WTC11 (cell line): ENCODE results near the gene ATAD3C. TPM values are rescaled to one million over a fixed set of nuclear protein-coding genes. Genes with fewer than 3 reads are reported as not detected.
"Not testable (repeated sequence)": the region's sequence is repeated elsewhere in the genome, so short reads cannot be mapped to it uniquely, and the experiment has no call there.

Experiments
- ATAC-seq: fragments of 200-7000 bp; cut with Tn5 transposase; 2 replicates; pipeline ENCODE4 v1.10.0; 2021; ENCODE audit warnings: mild to moderate bottlenecking, moderate library complexity
- CTCF ChIA-PET: fragments of 300-600 bp; sonication (Branson Sonifier 250); formaldehyde crosslinking; loops from one replicate; lab custom pipeline; 2021; ENCODE audit warnings: antibody characterized with exemption; lab: Charles Lee
- POLR2A ChIA-PET: fragments of 350-600 bp; sonication (Branson Sonifier 250); formaldehyde crosslinking; loops from one replicate; lab custom pipeline; 2021; ENCODE audit warnings: antibody characterized with exemption; lab: Charles Lee
- DNase-seq: peaks from one replicate; pipeline ENCODE4 v3.0.0; 2021; ENCODE audit warnings: low spot score
- H3K27ac Mint-ChIP-seq: 2 replicates; pipeline ENCODE4 v1.8.0; 2021; ENCODE audit warnings: mixed read lengths
- H3K27me3 Mint-ChIP-seq: 2 replicates; pipeline ENCODE4 v1.8.0; 2021; ENCODE audit warnings: low read depth, mild to moderate bottlenecking, moderate library complexity, mixed read lengths
- H3K36me3 Mint-ChIP-seq: 2 replicates; pipeline ENCODE4 v1.8.0; 2021; ENCODE audit warnings: mixed read lengths
- H3K4me1 Mint-ChIP-seq: 2 replicates; pipeline ENCODE4 v1.8.0; 2022; ENCODE audit warnings: mixed read lengths
- H3K4me3 Mint-ChIP-seq: 2 replicates; pipeline ENCODE4 v1.8.0; 2021; ENCODE audit warnings: mild to moderate bottlenecking, moderate library complexity, mixed read lengths
- H3K9me3 Mint-ChIP-seq: 2 replicates; pipeline ENCODE4 v1.8.0; 2021; ENCODE audit warnings: mixed read lengths
- ESRRA ChIP-seq: sonication (generic); formaldehyde crosslinking; IDR thresholded peaks from 2 replicates; pipeline ENCODE4 v1.8.1; 2022; ENCODE audit warnings: mild to moderate bottlenecking, missing genetic modification reagents, borderline replicate concordance
- FOXK1 ChIP-seq: sonication (generic); formaldehyde crosslinking; IDR thresholded peaks from 2 replicates; pipeline ENCODE4 v1.8.0; 2022; ENCODE audit warnings: mild to moderate bottlenecking, moderate library complexity, missing genetic modification reagents
- FOXP1 ChIP-seq: sonication (generic); formaldehyde crosslinking; IDR thresholded peaks from 2 replicates; pipeline ENCODE4 v1.8.0; 2022; ENCODE audit warnings: missing genetic modification reagents, mild to moderate bottlenecking, moderate library complexity, borderline replicate concordance
- GABPB1 ChIP-seq: sonication (generic); formaldehyde crosslinking; IDR thresholded peaks from 2 replicates; pipeline ENCODE4 v1.8.1; 2023; ENCODE audit warnings: mild to moderate bottlenecking, missing genetic modification reagents
- GRHL2 ChIP-seq: fragments of 250-450 bp; sonication (Bioruptor Pico); IDR thresholded peaks from 2 replicates; pipeline ENCODE4 v1.8.0; 2022; ENCODE audit warnings: mild to moderate bottlenecking, moderate library complexity; ENCODE audit not compliant: insufficient replicate concordance, severe bottlenecking
- HMGA2 ChIP-seq: fragments of 250-450 bp; sonication (Bioruptor Pico); IDR thresholded peaks from 2 replicates; pipeline ENCODE4 v1.4.0; 2021; ENCODE audit warnings: mild to moderate bottlenecking, moderate library complexity
- JAZF1 ChIP-seq: fragments of 250-450 bp; sonication (Bioruptor Pico); IDR thresholded peaks from 2 replicates; pipeline ENCODE4 v1.9.0; 2021; ENCODE audit warnings: moderate library complexity, mild to moderate bottlenecking, inconsistent platforms
- KAT7 ChIP-seq: sonication (generic); formaldehyde crosslinking; IDR thresholded peaks from 2 replicates; pipeline ENCODE4 v1.8.1; 2023; ENCODE audit warnings: missing genetic modification reagents, mild to moderate bottlenecking, borderline replicate concordance
- NR1H2 ChIP-seq: sonication (generic); formaldehyde crosslinking; IDR thresholded peaks from 2 replicates; pipeline ENCODE4 v1.9.0; 2021; ENCODE audit warnings: mild to moderate bottlenecking, moderate library complexity, missing genetic modification reagents
- SMAD3 ChIP-seq: sonication (generic); formaldehyde crosslinking; IDR thresholded peaks from 2 replicates; pipeline ENCODE4 v1.8.0; 2022; ENCODE audit warnings: missing genetic modification reagents, mild to moderate bottlenecking, borderline replicate concordance
- SP1 ChIP-seq: sonication (generic); formaldehyde crosslinking; conservative IDR thresholded peaks from 2 replicates; pipeline ENCODE4 v1.8.1; 2022; ENCODE audit warnings: missing genetic modification reagents
- TCF7 ChIP-seq: sonication (generic); formaldehyde crosslinking; IDR thresholded peaks from 2 replicates; pipeline ENCODE4 v1.8.0; 2022; ENCODE audit warnings: mild to moderate bottlenecking, low read depth, missing genetic modification reagents, moderate library complexity
- TP53 ChIP-seq: sonication (generic); formaldehyde crosslinking; IDR thresholded peaks from 2 replicates; pipeline ENCODE4 v1.8.1; 2023; ENCODE audit warnings: mild to moderate bottlenecking, missing genetic modification reagents
- ZNF121 ChIP-seq: sonication (generic); formaldehyde crosslinking; IDR thresholded peaks from 2 replicates; pipeline ENCODE4 v1.8.0; 2023; ENCODE audit warnings: missing genetic modification reagents
- ZNF138 ChIP-seq: sonication (generic); formaldehyde crosslinking; conservative IDR thresholded peaks from 2 replicates; pipeline ENCODE4 v1.8.1; 2022; ENCODE audit warnings: mild to moderate bottlenecking, moderate library complexity, missing genetic modification reagents
- ZNF232 ChIP-seq: sonication (generic); formaldehyde crosslinking; IDR thresholded peaks from 2 replicates; pipeline ENCODE4 v1.8.0; 2022; ENCODE audit warnings: mild to moderate bottlenecking, missing genetic modification reagents
- ZNF317 ChIP-seq: sonication (generic); formaldehyde crosslinking; IDR thresholded peaks from 2 replicates; pipeline ENCODE4 v1.8.1; 2023; ENCODE audit warnings: low read depth, mild to moderate bottlenecking, moderate library complexity, missing genetic modification reagents, borderline replicate concordance
- ZNF396 ChIP-seq: fragments of 250-450 bp; sonication (Bioruptor Pico); IDR thresholded peaks from 2 replicates; pipeline ENCODE4 v1.8.0; 2021; ENCODE audit warnings: mild to moderate bottlenecking, moderate library complexity, borderline replicate concordance
- ZNF423 ChIP-seq: fragments of 250-450 bp; sonication (Bioruptor Pico); IDR thresholded peaks from 2 replicates; pipeline ENCODE4 v2.1.2; 2022; ENCODE audit warnings: mild to moderate bottlenecking, moderate library complexity
- total RNA-seq: library from RNA; stranded (reverse); gene quantifications from 3 replicates; pipeline ENCODE4 v1.2.3, GENCODE V29; 2021
- TF ChIP-seq, protein P1 (sequence below): fragments of 250-450 bp; sonication (Bioruptor Pico); IDR thresholded peaks from 2 replicates; pipeline ENCODE4 v1.9.0; 2021; ENCODE audit warnings: mild to moderate bottlenecking
- TF ChIP-seq, protein P2 (sequence below): sonication (generic); formaldehyde crosslinking; IDR thresholded peaks from 2 replicates; pipeline ENCODE4 v1.8.0; 2022; ENCODE audit warnings: mild to moderate bottlenecking, missing genetic modification reagents
- TF ChIP-seq, protein P3 (sequence below): sonication (generic); formaldehyde crosslinking; IDR thresholded peaks from 2 replicates; pipeline ENCODE4 v1.8.0; 2022; ENCODE audit warnings: mild to moderate bottlenecking, missing genetic modification reagents
- TF ChIP-seq, protein P4 (sequence below): sonication (generic); formaldehyde crosslinking; IDR thresholded peaks from 2 replicates; pipeline ENCODE4 v1.8.0; 2023; ENCODE audit warnings: missing genetic modification reagents
- TF ChIP-seq, protein P5 (sequence below): sonication (generic); formaldehyde crosslinking; IDR thresholded peaks from 2 replicates; pipeline ENCODE4 v1.8.1; 2023; ENCODE audit warnings: mild to moderate bottlenecking, missing genetic modification reagents

ATAD3C gene
- total RNA-seq, 1 experiment from 2014 or later: 0.61 TPM

DNA sequence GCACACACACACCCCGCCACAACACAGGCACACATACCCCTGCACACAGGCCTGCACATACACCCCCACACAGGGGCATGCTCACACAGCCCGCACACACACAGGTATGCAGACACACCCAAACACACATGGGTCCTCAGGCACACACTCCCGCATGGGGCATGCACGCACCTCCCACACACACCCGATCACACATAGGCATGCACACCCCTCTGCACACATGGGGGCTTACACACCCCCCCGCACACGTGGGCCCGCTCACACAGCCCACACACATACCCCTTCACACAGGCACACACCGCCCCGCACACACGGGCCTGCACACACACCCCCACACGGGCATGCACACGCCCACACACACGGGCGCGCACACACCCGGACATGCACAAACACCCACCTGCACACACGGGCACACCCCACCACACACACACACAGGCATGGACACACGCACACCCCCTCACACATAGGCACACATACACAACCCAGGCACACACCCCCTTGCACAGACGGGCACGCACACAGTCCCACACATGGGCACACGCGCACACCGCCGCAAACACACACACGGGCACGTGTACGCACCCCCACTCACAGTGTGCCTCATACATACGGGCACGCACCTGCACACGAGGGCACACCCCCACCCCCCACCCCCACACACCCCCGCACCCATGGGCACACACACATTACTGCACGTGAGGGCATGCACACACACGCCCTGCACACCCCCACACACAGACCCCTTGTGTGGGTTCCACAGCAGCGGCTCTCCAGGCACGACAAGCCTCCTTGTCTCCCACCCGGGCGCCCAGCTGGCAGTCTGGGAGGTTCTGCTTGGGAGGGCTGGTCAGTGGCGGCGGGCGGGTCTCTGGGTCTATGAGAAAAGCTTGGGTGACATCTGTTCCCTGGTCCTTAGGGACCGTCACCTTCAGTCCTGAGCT lies 30.3 kb downstream of the ATAD3C start:
- no peak for DNase-seq
- ChIA-PET CTCF (no interaction called here), POLR2A (no interaction called here)
- Mint-ChIP-seq H3K9me3 (no peaks in the 10 kb centered on the region), H3K27ac (peak overlapping the region; percentile 53; the same call in 1 of the 2 replicates), H3K4me3 (no peak overlapping the region), H3K4me1 (no peaks in the 10 kb centered on the region), H3K36me3 (peaks cover 34% of the 10 kb centered on the region), H3K27me3 (no peaks in the 10 kb centered on the region)
- no peak for ATAC-seq
- TF ChIP-seq GABPB1: no peak
- TF ChIP-seq HMGA2 (CRISPR knock-in tag): no peak
- TF ChIP-seq, protein P1, sequence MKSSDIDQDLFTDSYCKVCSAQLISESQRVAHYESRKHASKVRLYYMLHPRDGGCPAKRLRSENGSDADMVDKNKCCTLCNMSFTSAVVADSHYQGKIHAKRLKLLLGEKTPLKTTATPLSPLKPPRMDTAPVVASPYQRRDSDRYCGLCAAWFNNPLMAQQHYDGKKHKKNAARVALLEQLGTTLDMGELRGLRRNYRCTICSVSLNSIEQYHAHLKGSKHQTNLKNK (CRISPR knock-in tag): no peak
- no peak for TF ChIP-seq FOXP1 (CRISPR knock-in tag)
- TF ChIP-seq GRHL2 (CRISPR knock-in tag): no peak
- no peak for TF ChIP-seq JAZF1 (CRISPR knock-in tag)
- no peak for TF ChIP-seq SMAD3
- TF ChIP-seq, protein P2, sequence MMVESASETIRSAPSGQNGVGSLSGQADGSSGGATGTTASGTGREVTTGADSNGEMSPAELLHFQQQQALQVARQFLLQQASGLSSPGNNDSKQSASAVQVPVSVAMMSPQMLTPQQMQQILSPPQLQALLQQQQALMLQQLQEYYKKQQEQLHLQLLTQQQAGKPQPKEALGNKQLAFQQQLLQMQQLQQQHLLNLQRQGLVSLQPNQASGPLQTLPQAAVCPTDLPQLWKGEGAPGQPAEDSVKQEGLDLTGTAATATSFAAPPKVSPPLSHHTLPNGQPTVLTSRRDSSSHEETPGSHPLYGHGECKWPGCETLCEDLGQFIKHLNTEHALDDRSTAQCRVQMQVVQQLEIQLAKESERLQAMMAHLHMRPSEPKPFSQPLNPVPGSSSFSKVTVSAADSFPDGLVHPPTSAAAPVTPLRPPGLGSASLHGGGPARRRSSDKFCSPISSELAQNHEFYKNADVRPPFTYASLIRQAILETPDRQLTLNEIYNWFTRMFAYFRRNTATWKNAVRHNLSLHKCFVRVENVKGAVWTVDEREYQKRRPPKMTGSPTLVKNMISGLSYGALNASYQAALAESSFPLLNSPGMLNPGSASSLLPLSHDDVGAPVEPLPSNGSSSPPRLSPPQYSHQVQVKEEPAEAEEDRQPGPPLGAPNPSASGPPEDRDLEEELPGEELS (CRISPR knock-in tag): no peak
- no peak for TF ChIP-seq ZNF423 (CRISPR knock-in tag)
- TF ChIP-seq, protein P3, sequence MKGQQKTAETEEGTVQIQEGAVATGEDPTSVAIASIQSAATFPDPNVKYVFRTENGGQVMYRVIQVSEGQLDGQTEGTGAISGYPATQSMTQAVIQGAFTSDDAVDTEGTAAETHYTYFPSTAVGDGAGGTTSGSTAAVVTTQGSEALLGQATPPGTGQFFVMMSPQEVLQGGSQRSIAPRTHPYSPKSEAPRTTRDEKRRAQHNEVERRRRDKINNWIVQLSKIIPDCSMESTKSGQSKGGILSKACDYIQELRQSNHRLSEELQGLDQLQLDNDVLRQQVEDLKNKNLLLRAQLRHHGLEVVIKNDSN: no peak
- no peak for TF ChIP-seq FOXK1 (CRISPR knock-in tag)
- no peak for TF ChIP-seq ZNF121 (CRISPR knock-in tag)
- TF ChIP-seq SP1 (CRISPR knock-in tag): no peak

DNA sequence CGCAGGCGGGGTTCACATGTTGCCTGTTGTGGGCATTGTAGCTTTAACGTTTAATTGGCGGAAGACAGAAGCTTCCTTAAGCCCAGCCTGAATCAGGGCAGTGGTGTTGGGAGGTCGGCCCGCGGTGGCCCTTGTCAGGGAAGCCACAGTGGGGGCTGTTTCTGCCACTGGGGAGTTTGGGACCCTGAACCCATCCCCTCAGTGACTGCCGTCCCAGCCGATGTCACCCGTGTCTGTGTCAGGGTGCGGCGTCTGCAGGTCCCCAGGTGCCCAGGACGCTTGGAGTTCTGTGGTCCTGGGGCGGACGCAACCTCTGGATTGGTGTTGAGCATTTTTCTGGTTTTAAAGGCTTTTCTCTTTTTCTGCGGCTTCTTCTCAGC lies 31.0 kb downstream of the ATAD3C start:
- H3K27me3 Mint-ChIP-seq, DNase-seq, H3K27ac Mint-ChIP-seq, POLR2A ChIA-PET, CTCF ChIA-PET, ATAC-seq, H3K4me3 Mint-ChIP-seq, H3K9me3 Mint-ChIP-seq, H3K4me1 Mint-ChIP-seq: not testable (repeated sequence)
- H3K36me3 Mint-ChIP-seq: peaks cover 34% of the 10 kb centered on the region

DNA sequence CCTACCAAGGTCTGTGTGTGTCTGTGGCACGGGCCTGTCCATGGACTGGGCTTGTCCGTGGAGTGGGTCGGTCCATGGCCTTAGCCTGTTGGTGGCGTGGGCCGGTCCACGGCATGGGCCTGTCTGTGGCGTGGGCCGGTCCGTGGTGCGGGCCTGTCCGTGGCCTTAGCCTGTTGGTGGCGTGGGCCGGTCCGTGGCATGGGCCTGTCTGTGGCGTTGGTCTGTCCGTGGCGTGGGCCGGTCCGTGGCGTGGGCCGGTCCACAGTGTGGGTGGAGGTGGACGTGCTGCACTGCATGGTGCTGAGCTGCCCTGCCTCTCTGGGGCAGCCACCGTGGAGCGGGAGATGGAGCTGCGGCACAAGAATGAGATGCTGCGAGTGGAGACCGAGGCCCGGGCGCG lies 32.3 kb downstream of the ATAD3C start:
- DNase-seq, ATAC-seq, H3K27ac Mint-ChIP-seq, H3K27me3 Mint-ChIP-seq, H3K4me3 Mint-ChIP-seq, H3K9me3 Mint-ChIP-seq, CTCF ChIA-PET, POLR2A ChIA-PET, H3K4me1 Mint-ChIP-seq: not testable (repeated sequence)
- peaks cover 34% of the 10 kb centered on the region for H3K36me3 Mint-ChIP-seq

DNA sequence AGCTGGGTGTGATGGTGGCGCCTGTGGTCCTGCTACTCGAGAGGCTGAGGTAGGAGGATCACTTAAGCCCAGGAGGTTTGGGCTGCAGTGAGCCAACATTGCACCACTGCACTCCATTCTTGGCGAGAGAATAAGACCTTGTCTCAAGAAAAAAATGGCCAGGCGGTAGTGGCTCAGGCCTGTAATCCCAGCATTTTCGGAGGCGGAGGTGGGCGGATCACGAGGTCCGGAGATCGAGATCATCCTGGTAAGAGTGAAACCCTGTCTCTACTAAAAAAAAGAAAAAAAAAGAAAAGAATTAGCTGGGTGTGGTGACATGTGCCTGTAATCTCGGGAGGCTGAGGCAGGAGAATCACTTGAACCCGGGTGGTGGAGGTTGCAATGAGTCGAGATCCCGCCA lies 33.4 kb downstream of the ATAD3C start:
- H3K4me3 Mint-ChIP-seq: no peak overlapping the region
- H3K36me3 Mint-ChIP-seq: peaks cover 32% of the 10 kb centered on the region
- no peak for DNase-seq
- CTCF ChIA-PET: no interaction called here
- no peaks in the 10 kb centered on the region for H3K4me1 Mint-ChIP-seq
- H3K27ac Mint-ChIP-seq: no peak overlapping the region
- POLR2A ChIA-PET: no interaction called here
- no peak for ATAC-seq
- TF ChIP-seq ESRRA (no peak), ZNF396 (CRISPR knock-in tag) (no peak), ZNF232 (CRISPR knock-in tag) (no peak), NR1H2 (CRISPR knock-in tag) (no peak), ZNF138 (CRISPR knock-in tag) (no peak), TP53 (CRISPR knock-in tag) (no peak), SP1 (CRISPR knock-in tag) (no peak), ZNF317 (CRISPR knock-in tag) (no peak), TCF7 (CRISPR knock-in tag) (no peak), KAT7 (CRISPR knock-in tag) (no peak)
- TF ChIP-seq, protein P4, sequence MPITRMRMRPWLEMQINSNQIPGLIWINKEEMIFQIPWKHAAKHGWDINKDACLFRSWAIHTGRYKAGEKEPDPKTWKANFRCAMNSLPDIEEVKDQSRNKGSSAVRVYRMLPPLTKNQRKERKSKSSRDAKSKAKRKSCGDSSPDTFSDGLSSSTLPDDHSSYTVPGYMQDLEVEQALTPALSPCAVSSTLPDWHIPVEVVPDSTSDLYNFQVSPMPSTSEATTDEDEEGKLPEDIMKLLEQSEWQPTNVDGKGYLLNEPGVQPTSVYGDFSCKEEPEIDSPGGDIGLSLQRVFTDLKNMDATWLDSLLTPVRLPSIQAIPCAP: no peak
- TF ChIP-seq, protein P5, sequence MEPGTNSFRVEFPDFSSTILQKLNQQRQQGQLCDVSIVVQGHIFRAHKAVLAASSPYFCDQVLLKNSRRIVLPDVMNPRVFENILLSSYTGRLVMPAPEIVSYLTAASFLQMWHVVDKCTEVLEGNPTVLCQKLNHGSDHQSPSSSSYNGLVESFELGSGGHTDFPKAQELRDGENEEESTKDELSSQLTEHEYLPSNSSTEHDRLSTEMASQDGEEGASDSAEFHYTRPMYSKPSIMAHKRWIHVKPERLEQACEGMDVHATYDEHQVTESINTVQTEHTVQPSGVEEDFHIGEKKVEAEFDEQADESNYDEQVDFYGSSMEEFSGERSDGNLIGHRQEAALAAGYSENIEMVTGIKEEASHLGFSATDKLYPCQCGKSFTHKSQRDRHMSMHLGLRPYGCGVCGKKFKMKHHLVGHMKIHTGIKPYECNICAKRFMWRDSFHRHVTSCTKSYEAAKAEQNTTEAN (CRISPR knock-in tag): no peak
- no peaks in the 10 kb centered on the region for H3K27me3 Mint-ChIP-seq
- H3K9me3 Mint-ChIP-seq: no peaks in the 10 kb centered on the region
